Measurements from ENCODE around the gene JPT2.

Gene JPT2

DNA sequence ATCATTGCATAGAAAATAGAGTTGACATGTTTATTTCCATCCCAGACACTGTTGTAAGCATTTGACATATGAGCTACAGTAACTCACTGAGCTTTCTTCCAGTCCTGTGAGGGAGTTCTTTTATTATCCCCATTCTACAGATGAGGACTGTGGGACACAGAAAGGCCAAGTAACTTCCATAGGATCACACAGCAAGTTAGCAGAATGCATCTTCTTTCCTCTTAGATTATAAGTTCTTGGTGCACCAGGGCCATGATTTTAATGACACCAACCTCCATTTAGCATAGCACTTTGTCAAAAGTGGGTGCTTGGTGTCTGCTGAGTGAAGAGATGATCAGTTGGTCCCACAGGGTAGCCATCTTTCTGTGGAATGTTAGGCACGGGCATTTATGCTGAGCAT is 12.7 kb downstream of the JPT2 start:
- Histone ChIP-seq H3K4me1 (ENCODE audit: control insufficient read depth in 2 of 2, insufficient read depth in 1 of 2, low read depth in 1 of 2, low read length in 2 of 2) (no peaks in the 10 kb centered on the region), H3K27ac (replicated peaks; ENCODE audit: low read length) (no peak overlapping the region), H3K4ac (ENCODE audit: low read length) (no peak overlapping the region), H3K23ac (ENCODE audit: low read depth, low read length, poor library complexity) (no peak overlapping the region), H2BK15ac (ENCODE audit: low read length) (no peak overlapping the region), H2AK5ac (ENCODE audit: low read depth, low read length) (no peak overlapping the region), H2BK12ac (ENCODE audit: low read length) (no peak overlapping the region), H3K9me3 (replicated peaks in 1 of 2; ENCODE audit: control insufficient read depth in 2 of 2, insufficient read depth in 1 of 2, low read depth in 1 of 2, low read length in 2 of 2) (peaks cover 0 to 15% of the 10 kb centered on the region in 2 donors), H3K27me3 (ENCODE audit: control insufficient read depth in 3 of 3, insufficient read depth in 3 of 3, low read depth in 1 of 3, low read length in 3 of 3) (no peaks in the 10 kb centered on the region), H3K36me3 (replicated peaks in 1 of 2; ENCODE audit: control insufficient read depth in 2 of 2, insufficient read depth in 2 of 2, low read length in 2 of 2) (peaks cover 63 to 99% of the 10 kb centered on the region in 2 donors), H3K18ac (ENCODE audit: low read length) (no peak overlapping the region), H2BK120ac (ENCODE audit: low read depth, low read length) (no peak overlapping the region), H4K8ac (ENCODE audit: low read depth, low read length) (no peak overlapping the region), H3K79me1 (ENCODE audit: low read depth, low read length) (peaks cover 11% of the 10 kb centered on the region), H3K4me2 (ENCODE audit: insufficient read depth, low read length, poor library complexity, severe bottlenecking) (no peak overlapping the region), H3K4me3 (ENCODE audit: low read length in 2 of 2) (no peak overlapping the region), H2AFZ (ENCODE audit: low read length) (no peak overlapping the region), H3K14ac (ENCODE audit: low read length) (no peak overlapping the region), H4K91ac (ENCODE audit: low read depth, low read length, poor library complexity) (no peak overlapping the region), H2BK5ac (ENCODE audit: low read length) (no peak overlapping the region), H3K9ac (ENCODE audit: low read depth, low read length, poor library complexity) (no peak overlapping the region)
- no CpG with 5 or more reads among the region's 1 CpG for WGBS, 2 donors (ENCODE audit: extremely low coverage in 2 of 2, insufficient read length in 2 of 2, insufficient replicate concordance in 1 of 2)
- no peak for DNase-seq (ENCODE audit: low spot score)

DNA sequence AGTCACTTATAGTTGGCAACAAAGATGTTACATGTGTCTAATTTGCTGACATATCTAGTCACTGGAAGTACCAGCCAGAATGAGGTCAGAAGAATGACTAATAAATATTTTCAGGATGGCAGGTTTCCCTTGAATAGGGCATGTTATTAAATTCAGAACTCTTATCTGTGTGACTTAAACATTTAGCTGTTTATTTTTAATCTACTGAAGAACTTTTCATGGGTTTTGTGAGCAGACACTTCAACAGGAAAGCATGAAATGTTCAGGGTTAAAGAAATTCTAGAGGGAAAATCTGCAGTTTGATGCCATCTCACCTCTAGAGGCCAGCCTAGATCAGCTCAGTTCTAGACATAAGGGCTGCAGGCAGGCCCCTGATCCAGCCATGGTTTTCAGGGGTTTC is 13.2 kb downstream of the JPT2 start:
- no peak overlapping the region for H4K8ac ChIP-seq (ENCODE audit: low read depth, low read length)
- H2AK5ac ChIP-seq (ENCODE audit: low read depth, low read length) = no peak overlapping the region
- H3K9me3 ChIP-seq (replicated peaks in 1 of 2; ENCODE audit: control insufficient read depth in 2 of 2, insufficient read depth in 1 of 2, low read depth in 1 of 2, low read length in 2 of 2) = peaks cover 0 to 15% of the 10 kb centered on the region in 2 donors
- no peak overlapping the region for H2AFZ ChIP-seq (ENCODE audit: low read length)
- no peak overlapping the region for H2BK12ac ChIP-seq (ENCODE audit: low read length)
- no peaks in the 10 kb centered on the region for H3K27me3 ChIP-seq (ENCODE audit: control insufficient read depth in 3 of 3, insufficient read depth in 3 of 3, low read depth in 1 of 3, low read length in 3 of 3)
- H2BK120ac ChIP-seq (ENCODE audit: low read depth, low read length) = no peak overlapping the region
- no peak overlapping the region for H3K14ac ChIP-seq (ENCODE audit: low read length)
- peaks cover 64 to 100% of the 10 kb centered on the region in 2 donors for H3K36me3 ChIP-seq (replicated peaks in 1 of 2; ENCODE audit: control insufficient read depth in 2 of 2, insufficient read depth in 2 of 2, low read length in 2 of 2)
- no peak overlapping the region for H3K4me2 ChIP-seq (ENCODE audit: insufficient read depth, low read length, poor library complexity, severe bottlenecking)
- no peaks in the 10 kb centered on the region for H3K4me1 ChIP-seq (ENCODE audit: control insufficient read depth in 2 of 2, insufficient read depth in 1 of 2, low read depth in 1 of 2, low read length in 2 of 2)
- H3K79me1 ChIP-seq (ENCODE audit: low read depth, low read length) = peaks cover 11% of the 10 kb centered on the region
- no peak overlapping the region for H3K9ac ChIP-seq (ENCODE audit: low read depth, low read length, poor library complexity)
- H2BK5ac ChIP-seq (ENCODE audit: low read length) = no peak overlapping the region
- no peak overlapping the region for H3K4me3 ChIP-seq (ENCODE audit: low read length in 2 of 2)
- no peak overlapping the region for H3K18ac ChIP-seq (ENCODE audit: low read length)
- H3K23ac ChIP-seq (ENCODE audit: low read depth, low read length, poor library complexity) = no peak overlapping the region
- no peak overlapping the region for H2BK15ac ChIP-seq (ENCODE audit: low read length)
- no peak overlapping the region for H4K91ac ChIP-seq (ENCODE audit: low read depth, low read length, poor library complexity)
- H3K27ac ChIP-seq (replicated peaks; ENCODE audit: low read length) = no peak overlapping the region
- H3K4ac ChIP-seq (ENCODE audit: low read length) = no peak overlapping the region
- DNase-seq (ENCODE audit: low spot score) = no peak

DNA sequence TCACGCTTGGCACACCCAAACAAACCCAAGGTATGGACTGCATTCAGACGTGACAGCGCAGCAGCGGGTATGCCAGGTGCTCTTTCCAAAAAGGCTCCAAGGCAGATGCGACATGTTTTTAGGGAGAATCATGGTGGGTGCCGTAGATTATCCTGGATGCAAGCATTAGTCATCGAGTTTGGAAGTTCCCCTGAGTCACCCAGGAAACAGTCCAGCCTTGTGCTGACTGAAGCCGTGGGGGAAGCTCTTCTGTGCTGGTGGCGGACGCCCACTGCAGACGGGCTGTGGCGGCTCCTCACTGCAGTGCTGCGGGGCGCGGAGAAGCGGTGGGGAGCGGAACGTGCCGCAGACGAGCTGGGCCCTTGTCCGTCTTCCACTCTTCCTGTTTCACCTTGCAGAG is 13.9 kb downstream of the JPT2 start:
- Histone ChIP-seq H4K91ac (ENCODE audit: low read depth, low read length, poor library complexity) (no peak overlapping the region), H3K14ac (ENCODE audit: low read length) (no peak overlapping the region), H3K36me3 (replicated peaks in 1 of 2; ENCODE audit: control insufficient read depth in 2 of 2, insufficient read depth in 2 of 2, low read length in 2 of 2) (peaks cover 64 to 100% of the 10 kb centered on the region in 2 donors), H2BK5ac (ENCODE audit: low read length) (no peak overlapping the region), H3K23ac (ENCODE audit: low read depth, low read length, poor library complexity) (no peak overlapping the region), H2BK15ac (ENCODE audit: low read length) (no peak overlapping the region), H2AFZ (ENCODE audit: low read length) (no peak overlapping the region), H2BK120ac (ENCODE audit: low read depth, low read length) (no peak overlapping the region), H2AK5ac (ENCODE audit: low read depth, low read length) (no peak overlapping the region), H3K4me1 (ENCODE audit: control insufficient read depth in 2 of 2, insufficient read depth in 1 of 2, low read depth in 1 of 2, low read length in 2 of 2) (no peaks in the 10 kb centered on the region), H3K4ac (ENCODE audit: low read length) (no peak overlapping the region), H4K8ac (ENCODE audit: low read depth, low read length) (no peak overlapping the region), H2BK12ac (ENCODE audit: low read length) (no peak overlapping the region), H3K27me3 (ENCODE audit: control insufficient read depth in 3 of 3, insufficient read depth in 3 of 3, low read depth in 1 of 3, low read length in 3 of 3) (no peaks in the 10 kb centered on the region), H3K27ac (replicated peaks; ENCODE audit: low read length) (no peak overlapping the region), H3K79me1 (ENCODE audit: low read depth, low read length) (peaks cover 13% of the 10 kb centered on the region), H3K18ac (ENCODE audit: low read length) (no peak overlapping the region), H3K9ac (ENCODE audit: low read depth, low read length, poor library complexity) (no peak overlapping the region), H3K9me3 (replicated peaks in 1 of 2; ENCODE audit: control insufficient read depth in 2 of 2, insufficient read depth in 1 of 2, low read depth in 1 of 2, low read length in 2 of 2) (peaks cover 0 to 15% of the 10 kb centered on the region in 2 donors), H3K4me2 (ENCODE audit: insufficient read depth, low read length, poor library complexity, severe bottlenecking) (no peak overlapping the region), H3K4me3 (ENCODE audit: low read length in 2 of 2) (no peak overlapping the region)
- DNase-seq (ENCODE audit: low spot score) = no peak
- no CpG with 5 or more reads among the region's 21 CpGs for WGBS, 2 donors (ENCODE audit: extremely low coverage in 2 of 2, insufficient read length in 2 of 2, insufficient replicate concordance in 1 of 2)

DNA sequence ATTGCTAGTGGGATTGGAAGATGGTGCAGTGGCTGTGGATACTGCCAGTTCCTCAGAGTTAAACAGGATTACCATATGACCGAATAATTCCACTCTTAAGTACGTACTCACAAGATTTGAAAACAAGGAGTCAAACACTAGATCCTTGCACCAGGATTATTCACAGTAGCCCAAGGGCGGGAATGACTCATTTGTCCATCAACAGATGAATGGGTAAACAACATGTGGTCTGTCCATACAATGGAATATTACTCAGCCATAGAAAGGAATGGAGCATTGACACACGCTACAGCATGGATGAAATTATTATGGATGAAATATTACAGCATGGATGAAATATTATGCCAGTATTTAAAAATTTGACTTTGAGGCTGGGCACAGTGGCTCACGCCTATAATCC is 18.8 kb downstream of the JPT2 start:
- Histone ChIP-seq H3K4me3 (ENCODE audit: low read length in 2 of 2) (no peak overlapping the region), H2BK5ac (ENCODE audit: low read length) (no peak overlapping the region), H2AK5ac (ENCODE audit: low read depth, low read length) (no peak overlapping the region), H4K91ac (ENCODE audit: low read depth, low read length, poor library complexity) (no peak overlapping the region), H3K18ac (ENCODE audit: low read length) (no peak overlapping the region), H3K14ac (ENCODE audit: low read length) (no peak overlapping the region), H2BK12ac (ENCODE audit: low read length) (no peak overlapping the region), H3K4me2 (ENCODE audit: insufficient read depth, low read length, poor library complexity, severe bottlenecking) (no peak overlapping the region), H2AFZ (ENCODE audit: low read length) (no peak overlapping the region), H3K9me3 (replicated peaks in 1 of 2; ENCODE audit: control insufficient read depth in 2 of 2, insufficient read depth in 1 of 2, low read depth in 1 of 2, low read length in 2 of 2) (peaks cover 0 to 13% of the 10 kb centered on the region in 2 donors), H3K36me3 (replicated peaks in 1 of 2; ENCODE audit: control insufficient read depth in 2 of 2, insufficient read depth in 2 of 2, low read length in 2 of 2) (peaks cover 57 to 100% of the 10 kb centered on the region in 2 donors), H2BK120ac (ENCODE audit: low read depth, low read length) (no peak overlapping the region), H3K4ac (ENCODE audit: low read length) (no peak overlapping the region), H3K4me1 (ENCODE audit: control insufficient read depth in 2 of 2, insufficient read depth in 1 of 2, low read depth in 1 of 2, low read length in 2 of 2) (no peaks in the 10 kb centered on the region), H2BK15ac (ENCODE audit: low read length) (no peak overlapping the region), H4K8ac (ENCODE audit: low read depth, low read length) (no peak overlapping the region), H3K27me3 (ENCODE audit: control insufficient read depth in 3 of 3, insufficient read depth in 3 of 3, low read depth in 1 of 3, low read length in 3 of 3) (no peaks in the 10 kb centered on the region), H3K23ac (ENCODE audit: low read depth, low read length, poor library complexity) (no peak overlapping the region), H3K9ac (ENCODE audit: low read depth, low read length, poor library complexity) (no peak overlapping the region), H3K79me1 (ENCODE audit: low read depth, low read length) (peaks cover 5% of the 10 kb centered on the region), H3K27ac (replicated peaks; ENCODE audit: low read length) (no peak overlapping the region)
- no peak for DNase-seq (ENCODE audit: low spot score)
- no CpG with 5 or more reads among the region's 5 CpGs for WGBS, 2 donors (ENCODE audit: extremely low coverage in 2 of 2, insufficient read length in 2 of 2, insufficient replicate concordance in 1 of 2)
